Vagina (tissue), 2 donors: ENCODE results near the gene TULP1.

ENCODE experiments used
- POLR2A ChIP-seq, 2 donors: fragments of 450-650 bp; IDR thresholded peaks; one replicate each; pipeline ENCODE4 v1.6.1; 2017; ENCODE audit warnings: antibody characterized with exemption in 2 of 2, mild to moderate bottlenecking in 2 of 2, moderate library complexity in 2 of 2
- POLR2AphosphoS5 ChIP-seq, 2 donors: sonication (generic); formaldehyde crosslinking; IDR thresholded peaks; one replicate each; pipeline ENCODE4 v1.9.0; 2017; ENCODE audit warnings: antibody characterized with exemption in 2 of 2, mild to moderate bottlenecking in 2 of 2, low read depth in 1 of 2; ENCODE audit not compliant: insufficient read depth in 1 of 2
- TF ChIP-seq, protein P1 (sequence below), 3 experiments: fragments of 450-650 bp in 2 of 3; fragments of 200-600 bp in 1 of 3; sonication (generic) in 1 of 3; IDR thresholded peaks; one replicate each; pipeline ENCODE4 v1.5.1; 2017 to 2019; ENCODE audit warnings: antibody characterized with exemption in 3 of 3, mild to moderate bottlenecking in 2 of 3, moderate library complexity in 2 of 3

DNA sequence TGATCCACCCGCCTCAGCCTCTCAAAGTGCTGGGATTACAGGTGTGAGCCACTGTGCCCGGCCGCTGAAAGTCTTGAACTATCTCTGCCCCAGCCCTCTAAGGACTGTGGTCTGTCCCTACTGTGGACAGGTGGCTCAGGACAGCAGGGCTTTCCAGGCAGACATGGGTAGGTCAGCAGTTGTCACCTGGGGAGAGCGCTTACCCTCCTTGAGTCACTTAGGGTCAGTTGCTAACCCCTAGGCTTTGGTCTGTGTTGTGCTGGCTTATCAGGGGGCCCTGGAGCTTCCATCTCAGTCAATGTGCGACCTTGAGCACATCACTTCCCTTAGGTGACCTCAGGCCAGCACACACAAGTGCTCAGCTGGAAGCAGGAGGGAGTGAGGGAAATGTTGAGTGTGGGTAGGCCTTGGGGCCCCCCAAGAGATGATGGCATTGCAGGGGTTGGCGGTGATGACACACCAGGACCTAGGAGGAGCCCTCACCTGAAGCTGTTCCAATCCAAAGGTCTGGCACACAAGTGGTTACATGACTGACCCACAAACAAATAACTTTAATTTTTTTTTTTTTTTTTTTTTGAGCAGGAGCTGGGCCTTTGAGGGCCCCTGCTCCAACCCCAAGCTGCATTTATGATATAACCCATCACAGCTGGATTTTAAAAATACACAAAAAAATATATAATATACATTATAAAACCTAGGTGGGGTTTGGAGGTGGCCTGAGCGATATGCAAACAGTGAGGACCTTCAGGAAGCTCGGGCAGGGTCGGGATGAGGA is 39.4 kb downstream of the TULP1 start:
- TF ChIP-seq, protein P1, sequence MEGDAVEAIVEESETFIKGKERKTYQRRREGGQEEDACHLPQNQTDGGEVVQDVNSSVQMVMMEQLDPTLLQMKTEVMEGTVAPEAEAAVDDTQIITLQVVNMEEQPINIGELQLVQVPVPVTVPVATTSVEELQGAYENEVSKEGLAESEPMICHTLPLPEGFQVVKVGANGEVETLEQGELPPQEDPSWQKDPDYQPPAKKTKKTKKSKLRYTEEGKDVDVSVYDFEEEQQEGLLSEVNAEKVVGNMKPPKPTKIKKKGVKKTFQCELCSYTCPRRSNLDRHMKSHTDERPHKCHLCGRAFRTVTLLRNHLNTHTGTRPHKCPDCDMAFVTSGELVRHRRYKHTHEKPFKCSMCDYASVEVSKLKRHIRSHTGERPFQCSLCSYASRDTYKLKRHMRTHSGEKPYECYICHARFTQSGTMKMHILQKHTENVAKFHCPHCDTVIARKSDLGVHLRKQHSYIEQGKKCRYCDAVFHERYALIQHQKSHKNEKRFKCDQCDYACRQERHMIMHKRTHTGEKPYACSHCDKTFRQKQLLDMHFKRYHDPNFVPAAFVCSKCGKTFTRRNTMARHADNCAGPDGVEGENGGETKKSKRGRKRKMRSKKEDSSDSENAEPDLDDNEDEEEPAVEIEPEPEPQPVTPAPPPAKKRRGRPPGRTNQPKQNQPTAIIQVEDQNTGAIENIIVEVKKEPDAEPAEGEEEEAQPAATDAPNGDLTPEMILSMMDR (IDR thresholded peaks at IDR 0.05), result no peak
- no peak for TF ChIP-seq POLR2A (IDR thresholded peaks at IDR 0.05)
- TF ChIP-seq POLR2AphosphoS5 (IDR thresholded peaks at IDR 0.05; ENCODE audit: insufficient read depth in 1 of 2, low read depth in 1 of 2), result no peak
